Neural progenitor cell (in vitro differentiated cells): ENCODE results near the gene TMEM87B.

Experiments
- CTCF ChIP-seq: fragments of 200-600 bp; sonication (generic); IDR thresholded peaks from 2 replicates; pipeline ENCODE4 v1.5.1; 2017; ENCODE audit warnings: antibody characterized with exemption, mild to moderate bottlenecking
- EZH2 ChIP-seq: fragments of 200-600 bp; sonication (generic); IDR thresholded peaks from 2 replicates; pipeline ENCODE4 v1.6.1; 2017; ENCODE audit warnings: antibody characterized with exemption, mild to moderate bottlenecking, moderate library complexity

DNA sequence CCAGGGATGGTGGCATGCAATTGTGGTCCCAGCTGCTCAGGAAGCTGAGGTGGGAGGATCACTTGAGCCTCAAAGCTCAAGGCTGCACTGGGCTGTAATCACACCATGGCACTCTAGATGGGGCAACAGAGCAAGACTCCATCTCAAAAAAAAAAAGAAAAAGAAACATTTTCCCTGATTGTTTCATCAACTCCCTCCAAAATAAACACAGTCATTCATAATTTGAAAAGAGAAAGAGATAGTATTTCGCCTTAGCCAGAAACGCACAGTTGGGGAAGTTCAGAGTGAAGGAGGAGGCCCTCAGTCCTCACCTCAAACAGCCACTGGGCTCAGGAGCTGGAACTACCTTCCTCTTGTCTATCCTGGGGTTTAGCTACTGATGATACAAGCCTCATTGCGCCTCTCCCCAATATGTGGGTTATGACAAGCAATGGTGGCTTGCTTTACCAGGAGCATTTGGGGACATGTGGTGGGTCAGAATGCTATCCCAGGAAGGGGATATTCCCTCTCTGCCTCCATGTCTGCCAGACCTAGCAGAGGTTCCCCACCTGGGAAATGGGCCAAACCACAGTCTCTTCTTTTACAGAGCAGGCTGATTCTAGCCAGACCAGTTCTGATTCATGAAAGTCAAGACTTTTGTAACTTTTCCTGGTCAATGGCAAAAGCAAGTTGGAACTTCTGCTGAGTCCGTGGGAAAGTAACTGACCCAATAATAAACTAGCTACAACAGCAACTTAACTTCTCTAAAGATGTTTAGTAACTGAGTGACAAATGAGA is 22.2 kb upstream of the TMEM87B start:
- TF ChIP-seq CTCF (peak; percentile 6), EZH2 (no peak)
